NCI-H524 (cell line): Measurements from ENCODE around the gene RPL39.
A peak's percentile ranks its signal among the peaks of the same experiment; 100 is the strongest.
"Not testable (repeated sequence)": the region's sequence is repeated elsewhere in the genome, so short reads cannot be mapped to it uniquely, and the experiment has no call there.

ENCODE experiments used
- DNase-seq, 2 experiments: peaks; one replicate each; lab custom pipeline; 2025; lab: John Stamatoyannopoulos, UW

Gene RPL39

DNA sequence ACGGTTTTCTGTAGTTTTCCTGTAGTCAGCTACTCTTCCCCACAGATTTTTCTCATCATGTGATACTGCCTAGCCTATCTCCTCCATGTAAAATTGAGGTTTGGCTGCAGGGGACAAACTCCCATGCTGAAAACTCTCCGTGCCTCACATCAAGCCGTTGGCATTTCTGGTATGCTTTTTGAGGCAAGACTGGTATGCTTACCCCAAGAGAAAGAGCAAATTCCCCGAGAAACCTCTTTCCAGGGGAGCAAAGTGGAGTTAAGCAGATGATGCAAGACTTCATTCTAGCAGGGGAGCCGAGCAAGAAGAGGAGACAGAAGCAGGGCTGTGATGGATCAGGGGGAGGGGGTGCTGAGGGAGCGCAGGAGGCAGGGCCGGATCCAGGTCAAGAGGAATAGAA is 28.2 kb downstream of the RPL39 start:
- DNase-seq = no peak

DNA sequence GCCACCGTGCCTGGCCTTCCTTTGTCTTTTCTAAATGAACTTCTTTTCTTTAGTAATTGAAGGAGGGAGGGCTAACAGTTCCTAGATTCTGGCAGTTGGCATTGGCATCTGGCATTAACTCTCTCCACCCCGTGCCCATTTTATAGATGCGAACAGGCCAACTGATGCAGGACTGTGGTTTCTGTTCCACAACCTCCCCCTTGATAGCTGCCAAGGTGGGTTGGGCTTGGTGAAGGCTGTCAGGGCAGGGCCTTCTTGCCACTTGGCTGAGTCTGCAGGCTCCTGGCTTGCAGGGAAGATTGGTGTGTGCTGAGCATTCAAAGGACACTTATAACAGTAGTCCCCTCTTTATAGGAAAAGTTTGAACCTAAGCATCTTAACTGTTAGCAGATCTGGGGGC is 28.7 kb downstream of the RPL39 start:
- DNase-seq = no peak

DNA sequence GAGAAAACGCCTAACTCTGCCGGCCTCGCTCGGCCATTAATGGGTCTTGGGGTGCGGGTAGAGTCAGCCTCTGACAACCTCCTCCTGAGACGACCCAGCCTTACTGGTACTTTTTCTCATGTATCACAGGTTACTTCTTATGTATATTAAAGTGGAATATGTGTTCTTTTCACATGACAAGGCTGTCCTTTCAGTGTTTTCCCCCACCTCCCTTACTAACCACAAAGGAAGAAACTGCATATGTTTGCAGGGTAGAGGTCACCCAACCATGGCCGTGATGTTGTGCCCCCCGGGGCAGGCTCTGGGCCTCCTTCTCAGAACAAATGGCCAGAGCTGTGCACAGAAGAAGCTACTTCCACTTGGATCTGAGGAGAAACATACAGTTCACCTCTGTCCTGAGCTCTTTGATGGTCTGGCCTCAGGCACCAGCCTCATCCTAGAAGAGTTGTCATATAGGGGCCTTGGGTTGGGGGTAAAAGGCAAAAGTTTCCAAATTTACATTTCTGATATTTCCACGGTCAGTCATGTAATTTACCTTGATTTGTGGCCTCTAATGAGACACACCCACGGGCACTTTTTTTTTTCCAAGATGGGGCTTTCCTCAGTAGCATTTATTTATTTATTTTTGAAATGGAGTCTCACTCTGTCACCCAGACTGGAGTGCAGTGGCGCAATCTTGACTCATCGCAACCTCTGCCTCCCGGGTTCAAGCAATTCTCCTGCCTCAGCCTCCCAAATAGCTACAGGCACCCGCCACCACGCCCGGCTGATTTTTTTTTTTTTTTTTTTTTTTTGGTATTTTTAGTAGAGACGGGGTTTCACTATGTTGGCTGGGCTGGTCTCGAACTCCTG is 31.2 kb downstream of the RPL39 start:
- no peak for DNase-seq

DNA sequence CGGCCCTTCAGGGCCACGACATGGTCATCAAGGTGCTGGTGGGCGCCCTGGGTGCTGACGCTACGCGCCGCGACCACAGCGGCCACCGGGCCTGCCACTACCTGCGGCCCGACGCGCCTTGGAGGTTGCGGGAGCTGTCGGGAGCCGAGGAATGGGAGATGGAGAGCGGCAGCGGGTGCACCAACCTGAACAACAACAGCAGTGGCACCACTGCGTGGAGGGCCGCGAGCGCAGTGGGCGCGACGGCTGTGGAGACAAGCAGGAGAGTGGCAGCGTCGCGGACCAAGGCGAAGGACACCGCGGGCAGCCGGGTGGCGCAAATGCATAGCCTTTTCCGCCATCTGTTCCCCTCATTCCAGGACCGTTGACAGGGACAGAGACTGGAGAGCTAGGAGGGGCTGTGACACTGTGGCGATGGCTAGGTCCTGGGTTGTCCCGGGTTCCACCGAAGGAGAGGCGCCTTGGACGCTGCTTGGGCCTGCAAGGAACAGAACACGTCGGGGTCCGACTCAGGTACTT is 32.1 kb downstream of the RPL39 start:
- DNase-seq = no peak

DNA sequence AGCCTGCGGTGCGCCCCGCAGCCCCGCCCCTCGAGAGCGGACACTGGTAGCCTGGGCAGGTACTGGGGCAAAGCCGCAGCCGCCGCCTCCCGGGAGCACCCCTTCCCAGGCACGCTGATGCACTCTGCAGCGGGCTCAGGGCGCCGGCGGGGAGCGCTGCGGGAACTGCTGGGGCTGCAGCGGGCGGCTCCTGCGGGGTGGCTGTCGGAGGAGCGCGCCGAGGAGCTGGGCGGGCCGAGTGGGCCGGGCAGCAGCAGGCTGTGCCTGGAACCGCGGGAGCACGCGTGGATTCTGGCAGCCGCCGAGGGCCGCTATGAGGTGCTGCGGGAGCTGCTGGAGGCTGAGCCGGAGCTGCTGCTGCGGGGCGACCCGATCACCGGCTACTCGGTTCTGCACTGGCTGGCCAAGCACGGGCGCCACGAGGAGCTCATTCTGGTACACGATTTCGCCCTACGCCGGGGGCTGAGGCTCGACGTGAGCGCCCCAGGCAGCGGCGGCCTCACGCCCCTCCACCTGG is 32.6 kb downstream of the RPL39 start:
- DNase-seq = peak in 1 of 2 experiments; percentile 9

DNA sequence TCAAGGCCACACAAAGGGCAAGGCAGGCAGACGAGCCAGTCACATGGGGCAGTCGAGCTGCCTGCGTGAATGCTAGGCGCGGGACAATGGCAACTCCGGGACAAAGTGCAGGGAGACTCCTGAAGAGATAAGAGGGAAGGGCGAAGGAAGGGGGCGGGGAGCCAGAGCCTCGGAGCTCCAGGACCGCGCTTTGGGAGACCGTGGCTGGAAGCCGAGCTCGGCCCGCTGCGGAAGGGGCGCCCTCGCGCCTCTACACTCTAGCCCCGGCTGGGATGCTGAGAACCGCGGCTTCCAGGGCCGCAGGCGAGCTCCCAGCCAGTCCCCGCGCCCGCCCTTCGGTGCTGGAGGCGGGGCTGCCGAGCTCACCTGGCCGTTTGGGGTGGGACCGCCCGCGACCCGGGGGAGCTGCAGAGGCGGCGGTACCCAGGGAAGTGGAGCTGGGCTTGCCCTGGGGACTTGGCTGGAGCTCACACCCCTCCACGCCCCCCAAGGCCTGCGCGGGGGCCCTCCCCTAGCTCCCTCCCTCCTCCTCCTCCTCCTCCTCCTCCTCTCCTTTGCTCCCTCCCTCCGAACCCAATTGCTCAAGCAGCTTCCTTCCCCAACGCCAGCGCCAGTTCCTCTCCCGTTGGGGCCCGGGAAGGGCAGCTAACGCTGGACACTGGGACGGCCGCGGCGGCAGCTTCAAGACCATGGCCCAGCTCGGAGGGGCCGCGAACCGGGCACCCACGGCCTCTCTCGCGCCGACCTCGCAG is 33.3 kb downstream of the RPL39 start, which contains the start of gene SOWAHD:
TSS of gene SOWAHD (plus strand) at position 610 of the 752 bp plus-strand sequence. CDS start at position 690, 80 bp downstream.
- peak; percentile 2 to 13 for DNase-seq

DNA sequence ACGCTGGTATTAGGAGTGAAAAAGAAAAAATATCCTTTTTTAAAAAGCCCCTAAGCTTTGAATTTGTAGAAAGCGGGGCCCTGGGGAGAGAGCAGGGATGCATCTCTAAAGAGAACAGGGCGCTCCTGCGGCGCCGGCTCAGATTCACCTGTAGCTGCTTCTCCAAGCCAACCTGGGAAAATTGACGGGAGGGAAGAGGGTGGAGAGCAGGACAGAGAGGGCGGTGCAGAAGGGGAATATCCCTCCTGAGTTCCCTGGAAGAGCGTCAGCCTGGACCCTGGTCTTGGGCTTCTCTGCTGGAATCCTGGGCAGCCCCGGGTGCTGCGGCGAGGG is 33.8 kb downstream of the RPL39 start:
- DNase-seq = no peak

DNA sequence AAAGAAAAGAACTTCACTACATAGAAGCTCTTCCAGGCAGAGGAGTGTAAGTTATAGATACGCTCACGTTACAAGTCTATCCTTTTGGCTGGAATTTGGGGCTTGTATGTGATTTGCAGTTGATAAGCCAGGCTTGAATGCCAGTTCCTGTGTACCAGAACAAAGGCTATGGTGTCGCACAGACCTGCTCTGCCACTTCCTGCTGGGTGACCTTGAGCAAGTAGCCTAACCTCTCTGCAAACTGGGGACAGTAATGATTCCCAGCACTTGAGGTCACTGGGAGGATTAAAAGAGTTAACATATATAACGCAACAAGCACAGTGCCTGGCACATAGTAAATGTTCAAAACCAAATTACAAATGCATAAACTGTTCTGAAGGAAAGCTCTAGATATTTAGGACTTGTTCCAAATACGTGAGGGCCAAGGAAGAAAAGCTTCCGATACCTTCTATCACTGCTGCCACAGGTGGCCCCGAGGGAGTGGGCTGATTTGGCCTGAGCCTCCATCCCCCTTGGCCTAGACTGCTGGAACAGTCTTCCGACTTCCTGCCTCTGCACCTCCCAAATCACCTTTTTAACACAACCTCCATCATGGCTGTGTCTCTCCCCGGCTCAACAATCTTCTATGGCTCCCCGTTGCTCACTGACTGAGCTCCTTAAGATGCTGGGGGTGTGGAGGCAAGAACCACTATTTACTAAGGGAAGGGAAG is 34.3 kb downstream of the RPL39 start:
- DNase-seq = no peak

DNA sequence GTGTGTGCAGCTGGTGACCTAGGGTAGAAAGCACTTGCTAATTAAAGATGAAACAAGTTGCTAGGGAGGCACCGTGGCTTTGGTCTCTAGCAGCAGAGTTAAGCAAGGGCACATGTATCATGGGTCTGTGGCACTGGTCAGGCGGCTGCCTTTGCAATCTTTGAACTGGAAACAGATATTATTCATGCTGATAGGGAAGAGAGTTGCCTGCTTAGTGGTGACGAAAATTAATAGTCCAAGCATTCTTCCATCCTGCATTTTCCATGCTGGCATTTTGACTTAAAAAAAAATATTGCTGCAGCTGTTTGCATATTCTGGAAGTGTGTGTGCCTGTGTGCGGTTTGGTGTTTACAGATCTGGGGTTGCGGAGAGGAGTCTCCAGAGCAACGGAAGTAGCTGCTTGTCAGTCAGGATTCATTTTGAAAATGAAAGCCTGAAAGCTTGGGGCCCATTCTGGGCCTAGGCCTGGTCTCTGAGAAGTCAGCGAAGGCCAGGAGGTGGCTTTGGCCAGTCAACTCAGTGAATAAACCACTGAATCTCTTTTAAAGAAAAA is 35.4 kb downstream of the RPL39 start:
- no peak for DNase-seq

DNA sequence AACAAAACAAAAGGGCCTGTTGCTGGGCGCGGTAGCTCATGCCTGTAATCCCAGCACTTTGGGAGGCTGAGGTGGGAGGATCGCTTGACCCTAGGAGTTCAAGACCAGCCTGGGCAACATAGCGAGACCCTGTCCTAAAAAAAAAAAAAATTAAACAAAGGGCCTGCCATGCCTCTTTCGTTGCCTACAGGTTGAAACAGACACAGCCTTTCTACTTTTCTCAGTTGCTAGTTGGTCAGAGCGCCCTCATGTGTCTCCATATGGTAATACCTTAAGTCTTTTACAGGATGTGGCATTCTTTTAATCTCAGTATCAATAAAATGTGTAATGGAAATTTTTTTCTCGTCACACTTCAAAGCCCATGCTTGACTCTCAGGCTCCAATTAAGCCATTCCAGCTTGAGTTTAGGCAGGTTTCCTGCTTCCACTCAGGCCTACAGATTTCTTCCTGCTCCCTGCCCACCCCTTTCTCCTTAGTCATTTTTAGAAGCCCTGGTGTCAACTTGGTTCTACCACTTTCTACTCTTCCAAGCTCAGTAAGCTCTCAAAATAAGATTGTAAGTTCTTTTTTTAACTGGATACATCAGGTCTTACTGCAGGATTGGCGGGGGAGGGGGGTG is 37.7 kb downstream of the RPL39 start:
- peak in 1 of 2 experiments; percentile 65 for DNase-seq

DNA sequence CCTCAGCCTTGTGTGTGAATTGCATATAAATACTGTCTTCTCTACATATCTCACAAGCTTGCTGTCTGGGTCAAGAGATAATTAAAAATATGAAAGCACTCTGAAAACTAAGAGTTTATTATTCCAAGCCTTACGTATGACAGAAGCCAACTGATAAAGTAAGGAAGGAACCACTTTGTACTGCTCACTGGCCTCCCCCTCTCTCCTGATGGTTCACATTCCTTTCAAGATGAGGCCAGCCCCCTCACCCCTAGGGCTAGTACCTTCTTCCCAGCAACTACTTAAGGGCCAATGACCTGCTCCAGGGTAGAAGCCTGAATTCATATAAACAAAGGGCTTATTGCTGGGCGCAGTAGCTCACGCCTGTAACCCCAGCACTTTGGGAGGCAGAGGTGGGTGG is 38.4 kb downstream of the RPL39 start:
- no peak for DNase-seq

DNA sequence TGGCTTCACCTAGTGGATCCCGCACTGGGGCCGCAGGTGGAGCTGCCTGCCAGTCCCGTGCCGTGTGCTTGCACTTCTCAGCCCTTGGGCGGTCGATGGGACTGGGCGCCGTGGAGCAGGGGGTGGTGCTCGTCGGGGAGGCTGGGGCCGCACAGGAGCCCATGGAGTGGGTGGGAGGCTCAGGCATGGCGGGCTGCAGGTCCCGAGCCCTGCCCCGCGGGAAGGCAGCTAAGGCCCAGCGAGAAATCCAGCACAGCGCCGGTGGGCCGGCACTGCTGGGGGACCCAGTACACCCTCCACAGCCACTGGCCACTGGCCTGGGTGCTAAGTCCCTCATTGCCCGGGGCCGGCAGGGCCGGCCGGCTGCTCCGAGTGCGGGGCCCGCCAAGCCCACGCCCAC is 40.7 kb downstream of the RPL39 start:
- DNase-seq = not testable (repeated sequence)

DNA sequence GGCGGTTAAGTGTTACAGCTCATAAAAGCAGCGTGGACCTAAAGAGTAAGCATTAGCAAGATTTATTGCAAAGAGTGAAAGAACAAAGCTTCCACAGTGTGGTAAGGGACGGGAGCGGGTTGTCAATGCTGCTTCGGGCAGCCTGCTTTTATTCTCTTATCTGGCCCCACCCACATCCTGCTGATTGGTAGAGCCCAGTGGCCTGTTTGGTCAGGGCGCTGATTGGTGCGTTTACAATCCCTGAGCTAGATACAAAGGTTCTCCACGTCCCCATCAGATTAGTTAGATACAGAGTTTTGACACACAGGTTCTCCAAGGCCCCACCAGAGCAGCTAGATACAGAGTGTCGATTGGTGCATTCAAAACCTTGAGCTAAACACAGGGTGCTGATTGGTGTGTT is 41.3 kb downstream of the RPL39 start:
- DNase-seq = not testable (repeated sequence)

DNA sequence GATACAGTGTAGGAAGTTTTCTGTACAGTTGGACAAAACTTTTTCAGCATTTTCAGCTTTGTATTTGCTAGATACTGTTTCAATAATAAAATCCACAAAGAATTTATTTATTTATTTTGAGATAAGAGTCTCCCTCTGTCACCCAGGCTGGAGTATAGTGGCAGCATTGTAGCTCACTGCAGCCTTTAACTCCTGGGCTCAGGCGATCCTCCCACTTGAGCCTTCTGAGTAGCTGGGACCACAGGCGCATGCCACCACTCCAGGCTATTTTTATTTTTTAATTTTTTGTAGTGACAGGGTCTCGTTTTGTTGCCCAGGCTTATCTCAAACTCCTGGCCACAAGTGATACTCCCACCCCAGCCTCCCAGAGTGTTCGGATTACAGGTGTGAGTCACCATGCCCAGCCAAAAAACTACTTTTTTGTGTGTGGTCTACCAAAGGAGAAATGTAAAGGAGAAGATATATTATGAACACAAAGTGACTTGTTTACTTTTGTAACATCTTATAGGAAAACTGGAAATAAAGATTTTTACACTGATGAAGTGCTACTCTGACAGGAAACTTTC is 46.1 kb downstream of the RPL39 start:
- no peak for DNase-seq

DNA sequence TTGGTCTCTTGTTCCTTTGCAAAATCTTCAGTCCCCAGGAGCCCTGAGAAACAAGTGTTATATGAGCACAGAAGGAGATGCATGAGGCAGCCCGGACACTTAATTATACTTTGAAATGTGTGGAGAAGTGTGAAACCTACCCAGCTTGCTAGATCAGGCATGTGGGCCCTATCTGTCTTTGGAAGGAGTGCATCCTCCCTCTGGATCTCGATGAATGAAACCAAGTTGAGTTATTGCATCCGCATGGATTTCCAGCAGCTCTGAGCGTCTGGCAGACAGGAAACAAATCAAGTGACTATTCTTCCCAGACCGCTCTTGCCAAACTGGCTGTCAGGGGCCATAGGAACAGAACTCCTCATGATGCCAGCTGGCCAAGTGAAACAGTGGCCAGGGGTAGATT is 52.7 kb downstream of the RPL39 start:
- DNase-seq = no peak
